ENCODE measurements around the gene CCDC6. TPM values are rescaled to one million over a fixed set of nuclear protein-coding genes. Genes with fewer than 3 reads are reported as not detected.

Gene CCDC6
- total RNA-seq, 4 donors from 2014 or later = 53.2 to 72.4 (median 66.4) TPM

GRCh38 chr10:59902016-59902415 lies 4.3 kb downstream of the CCDC6 start:
- intact Hi-C loops (cut with DNase I; ENCODE audit: low total_unique reads) = no loop called here
- Histone ChIP-seq H3K36me3 (no peaks in the 10 kb centered on the region), H3K27me3 (no peaks in the 10 kb centered on the region), H3K4me1 (peaks cover 0 to 4% of the 10 kb centered on the region in 2 donors), H3K4me3 (no peak overlapping the region), H3K9me3 (no peaks in the 10 kb centered on the region), H3K27ac (peak overlapping the region; percentile 26 to 56)
- TF ChIP-seq POLR2A (IDR thresholded peaks at IDR 0.05) = no peak
- no peak for TF ChIP-seq CTCF (IDR thresholded peaks at IDR 0.05)
- DNase-seq = no peak

GRCh38 chr10:59901470-59901869 lies 4.9 kb downstream of the CCDC6 start:
- TF ChIP-seq CTCF (IDR thresholded peaks at IDR 0.05) (no peak), POLR2A (IDR thresholded peaks at IDR 0.05) (no peak)
- no peaks in the 10 kb centered on the region for H3K9me3 ChIP-seq
- H3K27ac ChIP-seq = peak overlapping the region; percentile 26 to 56
- no peak overlapping the region for H3K4me3 ChIP-seq
- H3K4me1 ChIP-seq = peaks cover 0 to 4% of the 10 kb centered on the region in 2 donors
- intact Hi-C loops (cut with DNase I; ENCODE audit: low total_unique reads) = no loop called here
- no peaks in the 10 kb centered on the region for H3K36me3 ChIP-seq
- DNase-seq = no peak
- no peaks in the 10 kb centered on the region for H3K27me3 ChIP-seq

- peak overlapping the region; percentile 26 to 57 for H3K27ac ChIP-seq
- H3K27me3 ChIP-seq = no peaks in the 10 kb centered on the region
- H3K4me3 ChIP-seq = no peak overlapping the region
- H3K9me3 ChIP-seq = no peaks in the 10 kb centered on the region
- no peak for TF ChIP-seq POLR2A (IDR thresholded peaks at IDR 0.05)
- no peak for TF ChIP-seq CTCF (IDR thresholded peaks at IDR 0.05)
- H3K36me3 ChIP-seq = no peaks in the 10 kb centered on the region
- peaks cover 5 to 14% of the 10 kb centered on the region in 2 donors for H3K4me1 ChIP-seq
- DNase-seq = no peak
- intact Hi-C loops (cut with DNase I; ENCODE audit: low total_unique reads) = no loop called here
Measured at GRCh38 chr10:59900048-59900727, 6.2 kb downstream of the CCDC6 start.

GRCh38 chr10:59898125-59898835 lies 8.1 kb downstream of the CCDC6 start:
- no peak for DNase-seq
- H3K27ac ChIP-seq = peak overlapping the region in 1 of 2 donors; percentile 57
- intact Hi-C loops (cut with DNase I; ENCODE audit: low total_unique reads) = no loop called here

More at GRCh38 chr10:59898125-59898835, 8.1 kb downstream of the CCDC6 start:
- H3K27me3 ChIP-seq = no peaks in the 10 kb centered on the region
- no peaks in the 10 kb centered on the region for H3K9me3 ChIP-seq
- H3K36me3 ChIP-seq = no peaks in the 10 kb centered on the region
- no peak overlapping the region for H3K4me3 ChIP-seq
- peaks cover 16 to 17% of the 10 kb centered on the region in 2 donors for H3K4me1 ChIP-seq
- no peak for TF ChIP-seq POLR2A (IDR thresholded peaks at IDR 0.05)
- TF ChIP-seq CTCF (IDR thresholded peaks at IDR 0.05) = no peak
